Muscle layer of colon (tissue), 2 donors: ENCODE results near the gene MAVS.

Experiments
- H3K27ac ChIP-seq: one replicate; pipeline ENCODE4 v1.7.0; 2013; ENCODE audit warnings: low read depth, mild to moderate bottlenecking, low read length, moderate library complexity
- H3K27me3 ChIP-seq, 2 donors: one replicate each; pipeline ENCODE4 v1.7.0; 2013; ENCODE audit warnings: low read length in 2 of 2, mild to moderate bottlenecking in 2 of 2; ENCODE audit not compliant: insufficient read depth in 2 of 2, control insufficient read depth in 1 of 2
- H3K36me3 ChIP-seq: one replicate; pipeline ENCODE4 v1.7.0; 2013; ENCODE audit warnings: mild to moderate bottlenecking, low read length; ENCODE audit not compliant: insufficient read depth
- H3K4me1 ChIP-seq: one replicate; pipeline ENCODE4 v1.7.0; 2013; ENCODE audit warnings: mild to moderate bottlenecking, low read length; ENCODE audit not compliant: insufficient read depth
- H3K4me3 ChIP-seq, 2 donors: one replicate each; pipeline ENCODE4 v1.7.0; 2013; ENCODE audit warnings: low read length in 2 of 2, low read depth in 1 of 2, mild to moderate bottlenecking in 1 of 2, moderate library complexity in 1 of 2
- H3K9ac ChIP-seq: one replicate; pipeline ENCODE4 v1.7.0; 2013; ENCODE audit warnings: low read length
- H3K9me3 ChIP-seq: one replicate; pipeline ENCODE4 v1.7.0; 2013; ENCODE audit warnings: mild to moderate bottlenecking, low read length
- donor health status: abdominal sarcoma.
- donor health status: Adenocarcinoma of cecum.

MAVS gene

GRCh38 chr20:3803854-3804253 is 42.8 kb upstream of the MAVS start:
- H3K27ac ChIP-seq, result no peak overlapping the region
- peaks cover 46% of the 10 kb centered on the region for H3K4me1 ChIP-seq
- H3K27me3 ChIP-seq, result no peaks in the 10 kb centered on the region
- no peaks in the 10 kb centered on the region for H3K9me3 ChIP-seq
- H3K4me3 ChIP-seq, result no peak overlapping the region
- peaks cover 64% of the 10 kb centered on the region for H3K36me3 ChIP-seq
- H3K9ac ChIP-seq, result no peak overlapping the region

GRCh38 chr20:3804254-3804751 is 42.3 kb upstream of the MAVS start:
- no peaks in the 10 kb centered on the region for H3K27me3 ChIP-seq
- H3K9ac ChIP-seq, result no peak overlapping the region
- H3K9me3 ChIP-seq, result no peaks in the 10 kb centered on the region
- H3K4me3 ChIP-seq, result no peak overlapping the region
- peaks cover 42% of the 10 kb centered on the region for H3K4me1 ChIP-seq
- H3K36me3 ChIP-seq, result peaks cover 62% of the 10 kb centered on the region
- no peak overlapping the region for H3K27ac ChIP-seq

GRCh38 chr20:3804781-3805180 is 41.9 kb upstream of the MAVS start:
- peaks cover 62% of the 10 kb centered on the region for H3K36me3 ChIP-seq

GRCh38 chr20:3808544-3808943 is 38.1 kb upstream of the MAVS start:
- Histone ChIP-seq H3K27me3 (no peaks in the 10 kb centered on the region), H3K4me3 (peak overlapping the region in 1 of 2 donors; percentile 45), H3K27ac (peak overlapping the region; percentile 85), H3K36me3 (peaks cover 24% of the 10 kb centered on the region), H3K9ac (peak overlapping the region; percentile 43), H3K9me3 (no peaks in the 10 kb centered on the region), H3K4me1 (peaks cover 67% of the 10 kb centered on the region)

More at GRCh38 chr20:3804781-3805180, 41.9 kb upstream of the MAVS start:
- no peak overlapping the region for H3K9ac ChIP-seq
- no peak overlapping the region for H3K4me3 ChIP-seq
- H3K9me3 ChIP-seq, result no peaks in the 10 kb centered on the region
- peak overlapping the region; percentile 85 for H3K27ac ChIP-seq
- no peaks in the 10 kb centered on the region for H3K27me3 ChIP-seq
- peaks cover 38% of the 10 kb centered on the region for H3K4me1 ChIP-seq

- Histone ChIP-seq H3K36me3 (no peaks in the 10 kb centered on the region), H3K9ac (peak overlapping the region; percentile 55), H3K27ac (peak overlapping the region; percentile 78), H3K27me3 (no peaks in the 10 kb centered on the region), H3K9me3 (no peaks in the 10 kb centered on the region), H3K4me1 (peaks cover 54% of the 10 kb centered on the region), H3K4me3 (peak overlapping the region in 1 of 2 donors; percentile 53)
Observed at GRCh38 chr20:3811467-3812258, 35.0 kb upstream of the MAVS start.

- no peaks in the 10 kb centered on the region for H3K27me3 ChIP-seq
- no peaks in the 10 kb centered on the region for H3K9me3 ChIP-seq
- H3K27ac ChIP-seq, result peak overlapping the region; percentile 77
- peak overlapping the region in 1 of 2 donors; percentile 53 for H3K4me3 ChIP-seq
- H3K36me3 ChIP-seq, result no peaks in the 10 kb centered on the region
- H3K4me1 ChIP-seq, result peaks cover 48% of the 10 kb centered on the region
- no peak overlapping the region for H3K9ac ChIP-seq
Observed at GRCh38 chr20:3812259-3812681, 34.4 kb upstream of the MAVS start.

- Histone ChIP-seq H3K9ac (no peak overlapping the region), H3K4me1 (peaks cover 40% of the 10 kb centered on the region), H3K36me3 (no peaks in the 10 kb centered on the region), H3K27ac (peak overlapping the region; percentile 56), H3K4me3 (no peak overlapping the region), H3K27me3 (no peaks in the 10 kb centered on the region), H3K9me3 (no peaks in the 10 kb centered on the region)
Observed at GRCh38 chr20:3812975-3813847, 33.4 kb upstream of the MAVS start.

DNA sequence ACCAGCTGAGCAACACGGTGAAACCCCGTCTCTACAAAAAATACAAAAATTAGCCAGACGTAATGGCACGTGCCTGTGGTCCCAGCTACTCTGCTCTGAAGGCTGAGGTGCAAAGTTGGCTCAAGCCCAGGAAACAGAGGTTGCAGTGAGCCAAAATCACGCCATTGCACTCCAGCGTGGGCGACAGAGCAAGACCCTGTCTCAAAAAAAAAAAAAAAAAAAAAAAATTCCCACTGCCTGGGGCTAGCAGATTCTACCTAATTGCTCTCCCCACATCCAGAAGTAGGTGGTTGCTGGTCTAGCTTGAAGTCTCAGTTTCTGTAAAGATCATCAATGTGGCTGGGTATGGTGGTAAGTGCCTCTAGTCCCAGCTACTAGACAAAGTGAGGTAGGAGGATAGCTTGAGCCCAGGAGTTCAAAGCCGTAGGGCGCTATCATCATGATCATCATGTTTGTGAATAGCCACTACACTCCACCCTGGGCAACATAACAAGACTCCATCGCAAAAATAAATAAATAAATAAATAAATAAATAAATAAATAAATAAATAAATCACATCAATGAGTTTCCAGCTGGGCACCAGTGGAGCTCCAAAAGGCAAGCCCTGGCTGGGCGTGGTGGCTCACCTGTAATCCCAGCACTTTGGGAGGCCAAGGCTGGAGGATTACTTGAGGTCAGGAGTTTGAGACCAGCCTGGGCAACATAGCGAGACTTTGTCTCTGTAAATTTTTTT is 32.6 kb upstream of the MAVS start:
- H3K9ac ChIP-seq, result no peak overlapping the region
- no peaks in the 10 kb centered on the region for H3K36me3 ChIP-seq
- H3K27ac ChIP-seq, result no peak overlapping the region
- H3K9me3 ChIP-seq, result no peaks in the 10 kb centered on the region
- peaks cover 40% of the 10 kb centered on the region for H3K4me1 ChIP-seq
- H3K4me3 ChIP-seq, result no peak overlapping the region
- H3K27me3 ChIP-seq, result no peaks in the 10 kb centered on the region

DNA sequence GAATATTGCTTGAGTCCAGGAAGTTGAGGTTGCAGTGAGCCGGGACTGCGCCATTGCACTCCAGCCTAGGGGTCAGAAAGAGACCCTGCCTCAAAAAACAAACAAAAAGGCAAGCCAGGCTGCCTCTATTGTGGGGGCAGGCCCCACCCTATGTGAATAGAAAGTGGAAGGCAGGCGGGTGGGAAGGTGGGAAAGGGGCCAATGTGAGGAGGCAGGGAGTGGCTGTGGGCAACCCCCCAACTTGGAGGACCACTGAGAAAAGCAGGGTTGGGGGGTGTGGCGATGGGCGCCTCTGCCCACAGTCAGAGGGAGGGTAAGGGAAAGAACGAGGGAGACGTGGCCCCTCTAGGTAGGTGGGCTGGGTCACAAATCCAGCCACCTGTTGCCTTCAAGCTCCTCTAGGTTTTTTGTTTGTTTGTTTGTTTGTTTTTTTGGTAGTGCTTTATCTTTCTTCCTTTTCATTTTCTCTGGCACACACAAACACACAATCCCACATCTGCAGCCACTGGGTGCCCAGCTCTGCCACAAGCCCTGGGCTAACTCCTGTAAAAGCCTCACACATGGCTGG is 31.6 kb upstream of the MAVS start:
- Histone ChIP-seq H3K27me3 (no peaks in the 10 kb centered on the region), H3K4me1 (peaks cover 46% of the 10 kb centered on the region), H3K27ac (no peak overlapping the region), H3K4me3 (no peak overlapping the region), H3K9me3 (no peaks in the 10 kb centered on the region), H3K9ac (no peak overlapping the region), H3K36me3 (no peaks in the 10 kb centered on the region)

DNA sequence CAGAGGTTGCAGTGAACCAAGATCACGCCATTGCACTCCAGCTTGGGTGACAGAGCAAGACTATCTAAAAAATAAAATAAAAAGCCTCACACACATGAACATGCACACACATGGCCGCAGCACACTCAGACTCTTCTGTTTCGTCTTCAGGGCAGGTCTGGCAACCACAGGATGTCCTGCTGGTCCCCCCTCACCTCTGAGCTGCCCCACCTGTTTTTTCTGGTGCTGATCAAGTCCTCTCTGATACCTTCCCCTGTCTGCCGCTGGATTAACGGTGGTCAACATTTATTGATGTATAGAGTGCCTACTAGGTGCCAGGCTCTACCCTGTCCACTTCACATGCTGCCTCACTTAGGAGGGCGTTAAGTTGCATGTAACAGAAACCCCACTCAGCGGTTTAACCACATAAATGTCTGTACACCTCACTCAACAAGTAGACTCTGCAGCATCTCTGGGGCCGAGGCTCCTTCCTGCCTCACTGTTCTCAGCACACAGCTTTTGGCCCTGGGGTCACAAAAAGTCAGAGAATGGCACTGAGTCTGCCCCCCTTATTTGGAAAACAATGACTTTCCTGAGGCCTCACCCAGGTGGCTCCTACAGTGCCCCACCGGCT is 30.8 kb upstream of the MAVS start:
- Histone ChIP-seq H3K4me3 (no peak overlapping the region), H3K36me3 (no peaks in the 10 kb centered on the region), H3K27ac (no peak overlapping the region), H3K27me3 (no peaks in the 10 kb centered on the region), H3K4me1 (peaks cover 38% of the 10 kb centered on the region), H3K9me3 (no peaks in the 10 kb centered on the region), H3K9ac (no peak overlapping the region)
